GM23338 (cell line): ENCODE data around the gene TRAM2. TPM values are rescaled to one million over a fixed set of nuclear protein-coding genes. Genes with fewer than 3 reads are reported as not detected.

Experiments used
- ATAC-seq: fragments of 200-7000 bp; cut with Tn5 transposase; 3 replicates; pipeline ENCODE4 v1.9.1; 2020
- DNase-seq: peaks from one replicate; pipeline ENCODE4 v3.0.0-alpha.2; 2015; ENCODE audit warnings: low spot score
- H2AFZ ChIP-seq: fragments of 200-600 bp; sonication (generic); 2 replicates; pipeline ENCODE4 v1.8.0; 2016; ENCODE audit warnings: antibody characterized with exemption, mild to moderate bottlenecking, moderate library complexity
- H3F3A ChIP-seq: fragments of 200-600 bp; sonication (generic); replicated peaks from 2 replicates; pipeline ENCODE4 v1.8.0; 2017; ENCODE audit warnings: antibody characterized with exemption, mixed run types, low read depth
- H3K27ac ChIP-seq: fragments of 200-600 bp; sonication (generic); 2 replicates; pipeline ENCODE4 v1.6.1; 2016; ENCODE audit warnings: low read depth
- H3K27me3 ChIP-seq: fragments of 200-600 bp; sonication (generic); 2 replicates; pipeline ENCODE4 v1.8.0; 2016; ENCODE audit warnings: mild to moderate bottlenecking, mixed run types, moderate library complexity; ENCODE audit not compliant: insufficient read depth
- H3K36me3 ChIP-seq: fragments of 200-600 bp; sonication (generic); 2 replicates; pipeline ENCODE4 v1.8.0; 2016; ENCODE audit warnings: mild to moderate bottlenecking; ENCODE audit not compliant: insufficient read depth
- H3K4me1 ChIP-seq: fragments of 200-600 bp; sonication (generic); 2 replicates; pipeline ENCODE4 v1.8.0; 2016; ENCODE audit warnings: mild to moderate bottlenecking, moderate library complexity; ENCODE audit not compliant: insufficient read depth
- H3K4me2 ChIP-seq: fragments of 200-600 bp; sonication (generic); 2 replicates; pipeline ENCODE4 v1.7.1; 2017; ENCODE audit warnings: mixed run types
- H3K4me3 ChIP-seq: fragments of 200-600 bp; sonication (generic); 2 replicates; pipeline ENCODE4 v1.6.1; 2016; ENCODE audit warnings: mixed run types
- H3K79me2 ChIP-seq: fragments of 200-600 bp; sonication (generic); replicated peaks from 2 replicates; pipeline ENCODE4 v1.8.0; 2017; ENCODE audit warnings: mild to moderate bottlenecking; ENCODE audit not compliant: insufficient read depth
- H3K9me2 ChIP-seq: fragments of 200-600 bp; sonication (generic); 2 replicates; pipeline ENCODE4 v1.8.0; 2017; ENCODE audit not compliant: insufficient read depth
- H4K20me1 ChIP-seq: fragments of 200-600 bp; sonication (generic); replicated peaks from 2 replicates; pipeline ENCODE4 v1.8.0; 2017; ENCODE audit warnings: mild to moderate bottlenecking; ENCODE audit not compliant: insufficient read depth
- H3K27ac Mint-ChIP-seq: 2 replicates; pipeline ENCODE4 v1.8.0; 2020; ENCODE audit warnings: inconsistent platforms, mild to moderate bottlenecking, moderate library complexity, mixed read lengths
- H3K27me3 Mint-ChIP-seq: 3 replicates; pipeline ENCODE4 v1.8.0; 2022; ENCODE audit warnings: low read depth, mild to moderate bottlenecking, moderate library complexity, mixed read lengths, inconsistent platforms; ENCODE audit not compliant: insufficient read depth, poor library complexity
- H3K36me3 Mint-ChIP-seq: 3 replicates; pipeline ENCODE4 v1.8.0; 2021; ENCODE audit warnings: low read depth, mild to moderate bottlenecking, inconsistent platforms, moderate library complexity, mixed read lengths
- H3K4me1 Mint-ChIP-seq: 3 replicates; pipeline ENCODE4 v1.8.0; 2020; ENCODE audit warnings: mild to moderate bottlenecking, inconsistent platforms, mixed read lengths
- H3K4me3 Mint-ChIP-seq: 3 replicates; pipeline ENCODE4 v1.8.0; 2021; ENCODE audit warnings: moderate library complexity, mild to moderate bottlenecking, inconsistent platforms, mixed read lengths
- H3K9me3 Mint-ChIP-seq: 3 replicates; pipeline ENCODE4 v1.8.0; 2020; ENCODE audit warnings: moderate library complexity, mild to moderate bottlenecking, inconsistent platforms, mixed read lengths
- CTCF ChIP-seq, 2 experiments: fragments of 200-600 bp in 1 of 2; sonication (generic) in 1 of 2; conservative IDR thresholded peaks; 2 replicates each; pipeline versions ENCODE4 v1.5.1 to v1.6.1; 2016 to 2017; ENCODE audit warnings: antibody characterized with exemption in 2 of 2, low read depth in 2 of 2, mild to moderate bottlenecking in 2 of 2, moderate library complexity in 1 of 2
- EZH2phosphoT487 ChIP-seq: fragments of 200-600 bp; sonication (generic); IDR thresholded peaks from one replicate; pipeline ENCODE4 v1.8.1; 2018; ENCODE audit warnings: antibody characterized with exemption; ENCODE audit not compliant: unreplicated experiment
- STAT1 ChIP-seq: IDR thresholded peaks from one replicate; pipeline ENCODE4 v1.6.1; 2016; ENCODE audit warnings: antibody characterized with exemption; ENCODE audit not compliant: unreplicated experiment
- ZNF114 ChIP-seq: fragments of 250-450 bp; sonication (Bioruptor Pico); IDR thresholded peaks from 2 replicates; pipeline ENCODE4 v1.5.0; 2020; ENCODE audit warnings: mild to moderate bottlenecking, moderate library complexity
- ZNF331 ChIP-seq: fragments of 250-450 bp; sonication (Bioruptor Pico); IDR thresholded peaks from 2 replicates; pipeline ENCODE4 v1.5.0; 2020; ENCODE audit warnings: low read depth, mild to moderate bottlenecking, moderate library complexity
- polyA plus RNA-seq: library from polyadenylated mRNA; unstranded; fragments of >200 nt; fragmentation: Nextera tagmentation; extraction: Ambion mirVana; gene quantifications from 2 replicates; pipeline ENCODE4 v1.2.1, GENCODE V29; 2016
- total RNA-seq: library from RNA; depleted of rRNA; stranded (reverse); fragments of >200 nt; shearing (Covaris generic); gene quantifications from 2 replicates; pipeline ENCODE4 v1.2.3, GENCODE V29; 2014
- TF ChIP-seq, protein P1 (sequence below): IDR thresholded peaks from 2 replicates; pipeline ENCODE4 v1.6.1; 2016; ENCODE audit warnings: antibody characterized with exemption
- TF ChIP-seq, protein P2 (sequence below): fragments of 250-450 bp; sonication (Bioruptor Pico); IDR thresholded peaks from 2 replicates; pipeline ENCODE4 v1.5.0; 2020; ENCODE audit warnings: mild to moderate bottlenecking, moderate library complexity

The TRAM2 gene
- total and polyA plus RNA-seq, 2 experiments from 2014 or later: 4.0 to 14.0 TPM

- Histone ChIP-seq H3K79me2 (peaks cover 74% of the 10 kb centered on the region), H3K36me3 (no peaks in the 10 kb centered on the region), H3K4me3 (no peak overlapping the region), H4K20me1 (peaks cover 3% of the 10 kb centered on the region), H3K4me2 (no peak overlapping the region), H3K27me3 (no peaks in the 10 kb centered on the region), H3K27ac (no peak overlapping the region), H3K9me2 (no peaks in the 10 kb centered on the region), H3F3A (0 out of 2 replicates have a peak, but pooled peaks cover 11% of the 10 kb centered on the region), H2AFZ (no peak overlapping the region), H3K4me1 (peaks cover 35% of the 10 kb centered on the region)
- H3K36me3 Mint-ChIP-seq: no peaks in the 10 kb centered on the region
- H3K9me3 Mint-ChIP-seq: no peaks in the 10 kb centered on the region
- H3K27ac Mint-ChIP-seq: peak overlapping the region; percentile 90
- no peaks in the 10 kb centered on the region for H3K27me3 Mint-ChIP-seq
- no peak for ATAC-seq
- peaks cover 51% of the 10 kb centered on the region for H3K4me1 Mint-ChIP-seq
- no peak for DNase-seq
- no peak for TF ChIP-seq ZNF331
- no peak for TF ChIP-seq CTCF (conservative IDR thresholded peaks at IDR 0.05; ENCODE audit: low read depth in 2 of 2)
- TF ChIP-seq STAT1: no peak
- TF ChIP-seq, protein P1, sequence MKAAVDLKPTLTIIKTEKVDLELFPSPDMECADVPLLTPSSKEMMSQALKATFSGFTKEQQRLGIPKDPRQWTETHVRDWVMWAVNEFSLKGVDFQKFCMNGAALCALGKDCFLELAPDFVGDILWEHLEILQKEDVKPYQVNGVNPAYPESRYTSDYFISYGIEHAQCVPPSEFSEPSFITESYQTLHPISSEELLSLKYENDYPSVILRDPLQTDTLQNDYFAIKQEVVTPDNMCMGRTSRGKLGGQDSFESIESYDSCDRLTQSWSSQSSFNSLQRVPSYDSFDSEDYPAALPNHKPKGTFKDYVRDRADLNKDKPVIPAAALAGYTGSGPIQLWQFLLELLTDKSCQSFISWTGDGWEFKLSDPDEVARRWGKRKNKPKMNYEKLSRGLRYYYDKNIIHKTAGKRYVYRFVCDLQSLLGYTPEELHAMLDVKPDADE: no peak
- TF ChIP-seq ZNF114 (CRISPR knock-in tag): no peak
- TF ChIP-seq, protein P2, sequence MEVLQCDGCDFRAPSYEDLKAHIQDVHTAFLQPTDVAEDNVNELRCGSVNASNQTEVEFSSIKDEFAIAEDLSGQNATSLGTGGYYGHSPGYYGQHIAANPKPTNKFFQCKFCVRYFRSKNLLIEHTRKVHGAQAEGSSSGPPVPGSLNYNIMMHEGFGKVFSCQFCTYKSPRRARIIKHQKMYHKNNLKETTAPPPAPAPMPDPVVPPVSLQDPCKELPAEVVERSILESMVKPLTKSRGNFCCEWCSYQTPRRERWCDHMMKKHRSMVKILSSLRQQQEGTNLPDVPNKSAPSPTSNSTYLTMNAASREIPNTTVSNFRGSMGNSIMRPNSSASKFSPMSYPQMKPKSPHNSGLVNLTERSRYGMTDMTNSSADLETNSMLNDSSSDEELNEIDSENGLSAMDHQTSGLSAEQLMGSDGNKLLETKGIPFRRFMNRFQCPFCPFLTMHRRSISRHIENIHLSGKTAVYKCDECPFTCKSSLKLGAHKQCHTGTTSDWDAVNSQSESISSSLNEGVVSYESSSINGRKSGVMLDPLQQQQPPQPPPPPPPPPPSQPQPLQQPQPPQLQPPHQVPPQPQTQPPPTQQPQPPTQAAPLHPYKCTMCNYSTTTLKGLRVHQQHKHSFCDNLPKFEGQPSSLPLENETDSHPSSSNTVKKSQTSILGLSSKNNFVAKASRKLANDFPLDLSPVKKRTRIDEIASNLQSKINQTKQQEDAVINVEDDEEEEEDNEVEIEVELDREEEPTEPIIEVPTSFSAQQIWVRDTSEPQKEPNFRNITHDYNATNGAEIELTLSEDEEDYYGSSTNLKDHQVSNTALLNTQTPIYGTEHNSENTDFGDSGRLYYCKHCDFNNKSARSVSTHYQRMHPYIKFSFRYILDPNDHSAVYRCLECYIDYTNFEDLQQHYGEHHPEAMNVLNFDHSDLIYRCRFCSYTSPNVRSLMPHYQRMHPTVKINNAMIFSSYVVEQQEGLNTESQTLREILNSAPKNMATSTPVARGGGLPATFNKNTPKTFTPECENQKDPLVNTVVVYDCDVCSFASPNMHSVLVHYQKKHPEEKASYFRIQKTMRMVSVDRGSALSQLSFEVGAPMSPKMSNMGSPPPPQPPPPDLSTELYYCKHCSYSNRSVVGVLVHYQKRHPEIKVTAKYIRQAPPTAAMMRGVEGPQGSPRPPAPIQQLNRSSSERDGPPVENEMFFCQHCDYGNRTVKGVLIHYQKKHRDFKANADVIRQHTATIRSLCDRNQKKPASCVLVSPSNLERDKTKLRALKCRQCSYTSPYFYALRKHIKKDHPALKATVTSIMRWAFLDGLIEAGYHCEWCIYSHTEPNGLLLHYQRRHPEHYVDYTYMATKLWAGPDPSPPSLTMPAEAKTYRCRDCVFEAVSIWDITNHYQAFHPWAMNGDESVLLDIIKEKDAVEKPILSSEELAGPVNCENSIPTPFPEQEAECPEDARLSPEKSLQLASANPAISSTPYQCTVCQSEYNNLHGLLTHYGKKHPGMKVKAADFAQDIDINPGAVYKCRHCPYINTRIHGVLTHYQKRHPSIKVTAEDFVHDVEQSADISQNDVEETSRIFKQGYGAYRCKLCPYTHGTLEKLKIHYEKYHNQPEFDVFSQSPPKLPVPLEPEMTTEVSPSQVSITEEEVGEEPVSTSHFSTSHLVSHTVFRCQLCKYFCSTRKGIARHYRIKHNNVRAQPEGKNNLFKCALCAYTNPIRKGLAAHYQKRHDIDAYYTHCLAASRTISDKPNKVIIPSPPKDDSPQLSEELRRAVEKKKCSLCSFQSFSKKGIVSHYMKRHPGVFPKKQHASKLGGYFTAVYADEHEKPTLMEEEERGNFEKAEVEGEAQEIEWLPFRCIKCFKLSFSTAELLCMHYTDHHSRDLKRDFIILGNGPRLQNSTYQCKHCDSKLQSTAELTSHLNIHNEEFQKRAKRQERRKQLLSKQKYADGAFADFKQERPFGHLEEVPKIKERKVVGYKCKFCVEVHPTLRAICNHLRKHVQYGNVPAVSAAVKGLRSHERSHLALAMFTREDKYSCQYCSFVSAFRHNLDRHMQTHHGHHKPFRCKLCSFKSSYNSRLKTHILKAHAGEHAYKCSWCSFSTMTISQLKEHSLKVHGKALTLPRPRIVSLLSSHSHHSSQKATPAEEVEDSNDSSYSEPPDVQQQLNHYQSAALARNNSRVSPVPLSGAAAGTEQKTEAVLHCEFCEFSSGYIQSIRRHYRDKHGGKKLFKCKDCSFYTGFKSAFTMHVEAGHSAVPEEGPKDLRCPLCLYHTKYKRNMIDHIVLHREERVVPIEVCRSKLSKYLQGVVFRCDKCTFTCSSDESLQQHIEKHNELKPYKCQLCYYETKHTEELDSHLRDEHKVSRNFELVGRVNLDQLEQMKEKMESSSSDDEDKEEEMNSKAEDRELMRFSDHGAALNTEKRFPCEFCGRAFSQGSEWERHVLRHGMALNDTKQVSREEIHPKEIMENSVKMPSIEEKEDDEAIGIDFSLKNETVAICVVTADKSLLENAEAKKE (CRISPR knock-in tag): no peak
- TF ChIP-seq EZH2phosphoT487: no peak
- H3K4me3 Mint-ChIP-seq: no peak overlapping the region
Measured at GRCh38 chr6:52555518-52556233, 21.2 kb downstream of the TRAM2 start.
